HFFc6 (cell line): ENCODE measurements around the gene ANTKMT. TPM values are rescaled to one million over a fixed set of nuclear protein-coding genes. Genes with fewer than 3 reads are reported as not detected.

ENCODE experiments used
- DNase-seq: peaks from one replicate; pipeline ENCODE4 v3.0.0-alpha.2; 2018
- H3K27ac Mint-ChIP-seq: 2 replicates; pipeline ENCODE4 v1.8.0; 2020; ENCODE audit warnings: mild to moderate bottlenecking, mixed read lengths
- H3K27me3 Mint-ChIP-seq: 2 replicates; pipeline ENCODE4 v1.8.0; 2021; ENCODE audit warnings: mild to moderate bottlenecking, moderate library complexity, mixed read lengths; ENCODE audit not compliant: insufficient read depth
- H3K36me3 Mint-ChIP-seq: 2 replicates; pipeline ENCODE4 v1.8.0; 2021; ENCODE audit warnings: low read depth, mixed read lengths
- H3K4me1 Mint-ChIP-seq: 2 replicates; pipeline ENCODE4 v1.8.0; 2020; ENCODE audit warnings: low read depth, mixed read lengths
- H3K4me3 Mint-ChIP-seq: 2 replicates; pipeline ENCODE4 v1.8.0; 2020; ENCODE audit warnings: mild to moderate bottlenecking, moderate library complexity, mixed read lengths
- H3K9me3 Mint-ChIP-seq: 2 replicates; pipeline ENCODE4 v1.8.0; 2020; ENCODE audit warnings: mild to moderate bottlenecking, mixed read lengths
- CTCF ChIP-seq: fragments of 200-600 bp; sonication (generic); IDR thresholded peaks from 2 replicates; pipeline ENCODE4 v1.5.0; 2021; ENCODE audit warnings: antibody characterized with exemption, mild to moderate bottlenecking
- total RNA-seq, 6 experiments: library from RNA; stranded (reverse); fragmentation: NEBNext Ultra II Directional; extraction: Animal tissue kit (Norgen Biotek cat#: 25700); gene quantifications; 2 replicates in 1 of 6; 3 replicates in 5 of 6; pipeline ENCODE4 v1.2.3, GENCODE V29; 2021

The ANTKMT gene
- total RNA-seq, 6 experiments from 2014 or later: 50.1 to 57.7 (median 54.7) TPM

GRCh38 chr16:743794-744500, 23.0 kb downstream of the ANTKMT start:
- Mint-ChIP-seq H3K36me3 (no peaks in the 10 kb centered on the region), H3K27me3 (peaks cover 3% of the 10 kb centered on the region; the same call in 1 of the 2 replicates), H3K4me3 (no peak overlapping the region), H3K9me3 (no peaks in the 10 kb centered on the region), H3K4me1 (peaks cover 10% of the 10 kb centered on the region; the same call in 1 of the 2 replicates), H3K27ac (no peak overlapping the region)
- peak; percentile 50 for TF ChIP-seq CTCF
- no peak for DNase-seq

DNA sequence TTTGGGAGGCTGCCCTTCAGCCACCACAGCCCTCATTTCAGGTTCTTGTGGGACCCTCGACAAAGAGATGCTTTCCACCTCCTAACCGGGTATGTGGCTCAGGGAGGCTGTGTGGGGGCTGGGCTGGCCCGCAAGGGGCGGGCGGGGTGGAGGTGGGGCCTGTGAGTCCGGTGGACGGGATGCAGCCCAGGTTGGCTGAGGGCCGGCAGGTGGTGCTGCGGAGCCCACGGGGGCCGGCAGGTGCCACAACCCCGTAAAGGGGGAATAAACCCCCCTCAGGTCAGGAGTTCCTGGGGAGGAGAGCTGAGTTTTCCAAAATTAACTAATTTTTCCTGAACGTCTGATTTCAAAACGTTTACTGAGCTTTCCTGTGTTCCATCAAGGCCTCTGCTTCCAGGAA, 24.8 kb downstream of the ANTKMT start:
- DNase-seq: no peak
- Mint-ChIP-seq H3K36me3 (no peaks in the 10 kb centered on the region), H3K9me3 (no peaks in the 10 kb centered on the region), H3K4me1 (peaks cover 6% of the 10 kb centered on the region; the same call in 1 of the 2 replicates), H3K27ac (no peak overlapping the region), H3K4me3 (no peak overlapping the region), H3K27me3 (peaks cover 3% of the 10 kb centered on the region; the same call in 1 of the 2 replicates)
- TF ChIP-seq CTCF: peak; percentile 65

GRCh38 chr16:746637-747036, 25.7 kb downstream of the ANTKMT start:
- H3K36me3 Mint-ChIP-seq: no peaks in the 10 kb centered on the region
- no peak for TF ChIP-seq CTCF
- H3K27me3 Mint-ChIP-seq: peaks cover 5% of the 10 kb centered on the region; the same call in 1 of the 2 replicates
- no peak overlapping the region for H3K27ac Mint-ChIP-seq
- no peak overlapping the region for H3K4me3 Mint-ChIP-seq
- peaks cover 6% of the 10 kb centered on the region; the same call in 1 of the 2 replicates for H3K4me1 Mint-ChIP-seq
- H3K9me3 Mint-ChIP-seq: no peaks in the 10 kb centered on the region
- no peak for DNase-seq

GRCh38 chr16:747978-748746, 27.2 kb downstream of the ANTKMT start:
- H3K4me3 Mint-ChIP-seq: no peak overlapping the region
- peaks cover 3% of the 10 kb centered on the region for H3K27me3 Mint-ChIP-seq
- H3K36me3 Mint-ChIP-seq: no peaks in the 10 kb centered on the region
- H3K27ac Mint-ChIP-seq: no peak overlapping the region
- H3K9me3 Mint-ChIP-seq: no peaks in the 10 kb centered on the region
- H3K4me1 Mint-ChIP-seq: peaks cover 6% of the 10 kb centered on the region; the same call in 1 of the 2 replicates
- DNase-seq: no peak
- no peak for TF ChIP-seq CTCF

- H3K4me3 Mint-ChIP-seq: no peak overlapping the region
- H3K36me3 Mint-ChIP-seq: no peaks in the 10 kb centered on the region
- H3K27me3 Mint-ChIP-seq: peaks cover 3% of the 10 kb centered on the region
- no peaks in the 10 kb centered on the region for H3K9me3 Mint-ChIP-seq
- H3K27ac Mint-ChIP-seq: peak overlapping the region; percentile 46; the same call in 1 of the 2 replicates
- TF ChIP-seq CTCF: no peak
- DNase-seq: peak; percentile 75
- H3K4me1 Mint-ChIP-seq: peaks cover 6% of the 10 kb centered on the region; the same call in 1 of the 2 replicates
These were observed 28.1 kb downstream of the ANTKMT start for GRCh38 chr16:749010-749409.
